K562 (cell line): ENCODE measurements around the gene RHBDF2. TPM values are rescaled to one million over a fixed set of nuclear protein-coding genes. Genes with fewer than 3 reads are reported as not detected.

Experiments
- ARID1B ChIP-seq: fragments of 450-650 bp; IDR thresholded peaks from 2 replicates; pipeline ENCODE4 v1.6.1; 2016; ENCODE audit warnings: antibody characterized with exemption, mild to moderate bottlenecking, inconsistent platforms
- CBFA2T3 ChIP-seq: fragments of 450-650 bp; IDR thresholded peaks from 2 replicates; pipeline ENCODE4 v1.6.1; 2017
- CEBPG ChIP-seq, 3 experiments: fragments of 200-800 bp in 1 of 3; sonication (Bioruptor generic) in 1 of 3; sonication (generic) in 1 of 3; formaldehyde crosslinking in 1 of 3; IDR thresholded peaks in 2 of 3; conservative IDR thresholded peaks in 1 of 3; 2 replicates each; pipeline versions ENCODE4 v1.6.1 to v1.8.0; 2016 to 2022; ENCODE audit warnings: missing compliant biosample characterization in 2 of 3, missing genetic modification characterization in 2 of 3, mild to moderate bottlenecking in 1 of 3, missing genetic modification reagents in 1 of 3
- CREB3L1 ChIP-seq: fragments of 450-650 bp; IDR thresholded peaks from 2 replicates; pipeline ENCODE4 v1.6.1; 2014; ENCODE audit warnings: low read depth, mild to moderate bottlenecking, moderate library complexity, borderline replicate concordance
- CSDE1 ChIP-seq, 2 experiments: fragments of 450-650 bp; IDR thresholded peaks; 2 replicates each; pipeline ENCODE4 v1.6.1; 2016; ENCODE audit warnings: mild to moderate bottlenecking in 1 of 2
- E2F5 ChIP-seq: sonication (generic); formaldehyde crosslinking; IDR thresholded peaks from 2 replicates; pipeline ENCODE4 v1.8.0; 2022; ENCODE audit warnings: mild to moderate bottlenecking, missing genetic modification reagents
- ETV1 ChIP-seq: fragments of 450-650 bp; conservative IDR thresholded peaks from 2 replicates; pipeline ENCODE4 v1.6.1; 2016; ENCODE audit warnings: missing genetic modification characterization, control low read depth, low read depth, missing compliant biosample characterization
- FOXA1 ChIP-seq: fragments of 450-650 bp; IDR thresholded peaks from 2 replicates; pipeline ENCODE4 v1.6.1; 2016; ENCODE audit warnings: mild to moderate bottlenecking, borderline replicate concordance
- HOMEZ ChIP-seq: fragments of 250-450 bp; sonication (Bioruptor Pico); IDR thresholded peaks from 2 replicates; pipeline ENCODE4 v1.4.0; 2020; ENCODE audit warnings: mild to moderate bottlenecking, moderate library complexity
- LARP7 ChIP-seq: fragments of 450-650 bp; IDR thresholded peaks from 2 replicates; pipeline ENCODE4 v1.6.1; 2016
- MAFF ChIP-seq: IDR thresholded peaks from 2 replicates; pipeline ENCODE4 v1.6.1; 2012; ENCODE audit warnings: low read length, improper control_type of control experiment
- MAFG ChIP-seq: fragments of 450-650 bp; conservative IDR thresholded peaks from 2 replicates; pipeline ENCODE4 v1.6.1; 2016; ENCODE audit warnings: missing genetic modification characterization, missing compliant biosample characterization
- MTF1 ChIP-seq: fragments of 250-450 bp; sonication (Bioruptor Pico); IDR thresholded peaks from 2 replicates; pipeline ENCODE4 v1.9.0; 2021; ENCODE audit warnings: moderate library complexity, mild to moderate bottlenecking, inconsistent platforms, borderline replicate concordance
- NCOA2 ChIP-seq, 2 experiments: fragments of 450-650 bp; IDR thresholded peaks; 2 replicates each; pipeline ENCODE4 v1.6.1; 2018; ENCODE audit warnings: mild to moderate bottlenecking in 2 of 2, moderate library complexity in 1 of 2; ENCODE audit not compliant: partially characterized antibody in 2 of 2
- NCOA4 ChIP-seq: fragments of 450-650 bp; IDR thresholded peaks from 2 replicates; pipeline ENCODE4 v1.6.1; 2018; ENCODE audit warnings: mild to moderate bottlenecking; ENCODE audit not compliant: partially characterized antibody
- NCOR1 ChIP-seq: fragments of 450-650 bp; IDR thresholded peaks from 2 replicates; pipeline ENCODE4 v1.6.1; 2016; ENCODE audit warnings: mild to moderate bottlenecking, moderate library complexity
- POLR2A ChIP-seq: fragments of 450-650 bp; conservative IDR thresholded peaks from 2 replicates; pipeline ENCODE4 v1.6.1; 2016
- STAG1 ChIP-seq: sonication (generic); formaldehyde crosslinking; IDR thresholded peaks from 2 replicates; pipeline ENCODE4 v1.5.0; 2020; ENCODE audit warnings: missing genetic modification reagents, borderline replicate concordance
- ZBTB8A ChIP-seq: fragments of 450-650 bp; IDR thresholded peaks from 2 replicates; pipeline ENCODE4 v1.6.1; 2018; ENCODE audit warnings: mild to moderate bottlenecking, moderate library complexity; ENCODE audit not compliant: partially characterized antibody
- ZFP91 ChIP-seq: sonication (generic); formaldehyde crosslinking; IDR thresholded peaks from 2 replicates; pipeline ENCODE4 v1.8.0; 2022; ENCODE audit warnings: mild to moderate bottlenecking, missing genetic modification reagents
- ZNF316 ChIP-seq: fragments of 450-650 bp; IDR thresholded peaks from 2 replicates; pipeline ENCODE4 v1.6.1; 2016
- ZNF551 ChIP-seq: fragments of 250-450 bp; sonication (Bioruptor Pico); IDR thresholded peaks from 2 replicates; pipeline ENCODE4 v1.5.0; 2021; ENCODE audit warnings: mild to moderate bottlenecking, moderate library complexity
- polyA plus RNA-seq, 8 experiments: library from polyadenylated mRNA; depleted of rRNA in 4 of 8; stranded (reverse) in 5 of 8; unstranded in 3 of 8; fragments of >200 nt; fragmentation: Nextera tagmentation in 2 of 8; fragmentation: Illumina TruSeq in 1 of 8; extraction: Ambion mirVana in 2 of 8; extraction: Trizol in 1 of 8; gene quantifications; 2 replicates each; pipeline versions ENCODE4 v1.2.1 to v1.2.3, GENCODE V29; 2011 to 2014; ENCODE audit warnings: inconsistent platforms in 1 of 8, missing spikeins in 1 of 8
- total RNA-seq, 7 experiments: library from RNA; depleted of rRNA in 6 of 7; stranded (reverse); fragments of >200 nt in 6 of 7; fragmentation: Illumina TruSeq in 2 of 7; extraction: Trizol in 2 of 7; gene quantifications; 2 replicates each; pipeline versions ENCODE4 v1.2.1 to v1.2.3, GENCODE V29; 2011 to 2021; ENCODE audit warnings: low replicate concordance in 1 of 7
- TF ChIP-seq, protein P1 (sequence below): fragments of 250-450 bp; sonication (Bioruptor Pico); IDR thresholded peaks from 2 replicates; pipeline ENCODE4 v1.8.0; 2022; ENCODE audit warnings: moderate library complexity, mild to moderate bottlenecking, inconsistent platforms

The RHBDF2 gene
- total and polyA plus RNA-seq, 9 of the 15 experiments (the other 6 are each of a cell fraction or from before 2014, with no cell fraction given): 0.04 to 2.8 (median 1.1) TPM

DNA sequence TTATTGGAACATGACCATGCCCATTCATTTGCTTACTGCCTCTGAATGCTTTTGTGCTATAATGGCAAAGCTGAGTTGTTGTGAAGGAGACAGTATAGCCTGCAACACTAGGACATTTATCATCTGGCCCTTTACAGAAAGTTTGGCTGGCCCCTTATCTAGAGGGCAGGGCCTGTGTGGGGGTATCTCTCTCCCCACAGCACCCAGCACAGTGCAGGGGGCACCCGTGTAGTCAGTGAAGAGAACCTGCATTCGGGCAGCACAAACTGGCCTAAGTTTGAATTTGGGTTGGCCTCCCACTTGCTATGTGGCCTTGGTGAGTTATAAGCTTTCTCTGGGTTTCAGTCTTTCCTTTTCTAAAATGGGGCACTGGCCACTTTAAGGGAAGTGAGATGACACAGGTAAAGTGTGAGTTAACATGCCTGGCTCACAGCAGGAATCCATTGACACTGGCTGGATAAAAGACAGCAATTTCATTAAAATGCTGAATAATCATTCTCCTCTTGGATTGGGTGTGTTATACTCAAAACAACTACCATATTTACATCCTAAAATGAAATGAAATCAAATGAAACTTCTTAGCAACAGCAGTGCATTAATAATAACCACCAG is 60.4 kb downstream of the RHBDF2 start (continued):
- TF ChIP-seq, protein P1, sequence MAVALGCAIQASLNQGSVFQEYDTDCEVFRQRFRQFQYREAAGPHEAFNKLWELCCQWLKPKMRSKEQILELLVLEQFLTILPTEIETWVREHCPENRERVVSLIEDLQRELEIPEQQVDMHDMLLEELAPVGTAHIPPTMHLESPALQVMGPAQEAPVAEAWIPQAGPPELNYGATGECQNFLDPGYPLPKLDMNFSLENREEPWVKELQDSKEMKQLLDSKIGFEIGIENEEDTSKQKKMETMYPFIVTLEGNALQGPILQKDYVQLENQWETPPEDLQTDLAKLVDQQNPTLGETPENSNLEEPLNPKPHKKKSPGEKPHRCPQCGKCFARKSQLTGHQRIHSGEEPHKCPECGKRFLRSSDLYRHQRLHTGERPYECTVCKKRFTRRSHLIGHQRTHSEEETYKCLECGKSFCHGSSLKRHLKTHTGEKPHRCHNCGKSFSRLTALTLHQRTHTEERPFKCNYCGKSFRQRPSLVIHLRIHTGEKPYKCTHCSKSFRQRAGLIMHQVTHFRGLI: no peak
- no peak for TF ChIP-seq HOMEZ
- TF ChIP-seq CBFA2T3: peak; percentile 77
- no peak for TF ChIP-seq CREB3L1
- TF ChIP-seq ETV1 (tag): no peak
- TF ChIP-seq NCOA2 (IDR thresholded peaks at IDR 0.05; ENCODE audit: partially characterized antibody in 2 of 2): no peak
- no peak for TF ChIP-seq POLR2A
- peak; percentile 64; the same call in 1 of the 2 replicates for TF ChIP-seq MAFF
- no peak for TF ChIP-seq CEBPG (CRISPR knock-in tag; IDR thresholded peaks at IDR 0.05)
- TF ChIP-seq CEBPG (tag; conservative IDR thresholded peaks at IDR 0.05 in 1 of 2, IDR thresholded peaks at IDR 0.05 in 1 of 2): no peak
- no peak for TF ChIP-seq LARP7
- TF ChIP-seq E2F5: no peak
- TF ChIP-seq NCOA4: no peak
- peak; percentile 78 for TF ChIP-seq MAFG (tag)
- no peak for TF ChIP-seq CSDE1 (IDR thresholded peaks at IDR 0.05)
- TF ChIP-seq ZFP91 (CRISPR knock-in tag): peak; percentile 78; the same call in 1 of the 2 replicates
- no peak for TF ChIP-seq STAG1 (CRISPR knock-in tag)
- peak; percentile 63 for TF ChIP-seq ARID1B
- TF ChIP-seq FOXA1: no peak
- TF ChIP-seq MTF1 (CRISPR knock-in tag): no peak
- no peak for TF ChIP-seq ZNF551 (CRISPR knock-in tag)
- TF ChIP-seq ZNF316: peak; percentile 94
- peak; percentile 29; the same call in 1 of the 2 replicates for TF ChIP-seq NCOR1
- no peak for TF ChIP-seq ZBTB8A
- TF ChIP-seq, all 486 proteins: peak for 17
